ENCODE measurements around the gene NTN3.
A peak's percentile ranks its signal among the peaks of the same experiment; 100 is the strongest.
"Not testable (repeated sequence)": the region's sequence is repeated elsewhere in the genome, so short reads cannot be mapped to it uniquely, and the experiment has no call there.

NTN3 gene

DNA sequence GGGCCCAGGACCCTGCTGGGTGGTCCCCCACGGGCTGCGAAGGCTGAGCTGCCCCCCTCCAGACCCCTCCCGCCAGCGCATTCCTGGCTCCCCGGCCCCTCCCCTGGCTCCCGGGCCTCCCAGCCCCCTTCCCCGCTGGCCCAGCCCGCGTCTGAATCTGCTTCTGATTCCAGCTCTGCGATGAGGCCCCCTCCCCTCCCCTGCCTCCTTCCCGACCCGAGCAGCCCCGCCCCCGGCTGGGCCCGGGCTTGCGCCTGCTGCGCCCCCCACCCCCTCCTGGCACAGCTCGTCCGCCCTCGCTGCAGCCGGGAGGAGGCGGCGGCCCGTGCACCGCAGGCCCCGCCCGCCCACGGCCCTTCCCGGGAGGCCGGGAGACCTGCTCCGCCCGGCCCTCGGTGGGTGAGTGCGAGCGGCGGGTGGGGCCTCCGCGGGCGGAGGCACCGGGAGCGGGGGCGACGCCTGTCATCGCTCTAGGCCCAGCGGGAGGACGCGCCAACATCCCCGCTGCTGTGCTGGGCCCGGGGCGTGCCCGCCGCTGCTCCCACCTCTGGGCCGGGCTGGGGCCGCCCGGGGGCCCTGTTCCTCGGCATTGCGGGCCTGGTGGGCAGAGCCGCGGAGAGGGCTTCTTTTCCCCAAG is at the start of gene NTN3:
Gene NTN3 (plus strand): TSS at position 282 of the 637 bp plus-strand sequence. CDS start 405 bp downstream, outside the sequence.
- DNase-seq, result peak; percentile 96

- peak; percentile 33 for DNase-seq
Observed at GRCh38 chr16:2422123-2422867, 48.8 kb upstream of the NTN3 start.

DNA sequence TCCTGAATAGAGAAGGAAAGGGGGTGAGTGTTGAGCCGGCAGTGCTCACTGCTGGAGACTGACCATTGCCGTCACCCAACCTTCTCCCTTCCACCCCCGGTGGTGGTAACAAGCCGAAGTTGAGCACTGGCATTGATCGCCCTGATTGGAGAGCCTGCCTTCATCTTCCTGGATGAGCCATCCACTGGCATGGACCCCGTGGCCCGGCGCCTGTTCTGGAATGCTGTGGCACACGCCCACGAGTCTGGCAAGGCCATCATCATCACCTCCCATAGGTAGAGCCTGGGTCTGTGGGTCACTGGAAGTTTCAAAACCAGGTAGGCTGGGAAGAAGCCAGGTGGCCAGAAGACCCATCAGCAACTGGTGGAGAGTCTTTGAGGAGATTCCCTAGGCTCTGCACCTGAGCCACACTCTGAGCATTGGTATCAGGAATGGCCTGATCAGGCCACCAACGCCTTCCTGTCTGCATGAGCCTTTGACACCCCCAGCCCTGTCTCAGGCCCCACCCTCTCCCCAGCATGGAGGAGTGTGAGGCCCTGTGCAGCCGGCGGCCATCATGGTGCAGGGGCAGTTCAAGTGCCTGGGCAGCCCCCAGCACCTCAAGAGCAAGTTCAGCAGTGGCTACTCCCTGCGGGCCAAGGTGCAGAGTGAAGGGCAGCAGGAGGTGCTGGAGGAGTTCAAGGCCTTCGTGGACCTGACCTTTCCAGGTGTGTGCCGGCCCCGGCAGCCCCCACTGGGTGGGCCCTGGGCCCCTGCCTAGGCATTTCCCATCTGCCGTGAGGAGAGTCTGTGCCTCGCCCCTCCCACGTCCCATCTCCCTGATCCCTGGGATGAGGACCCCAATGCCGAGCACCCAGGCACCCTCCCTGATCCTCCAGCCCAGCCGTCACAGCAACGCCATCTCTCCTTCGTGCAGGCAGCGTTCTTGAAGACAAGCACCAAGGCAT is 46.8 kb upstream of the NTN3 start:
- no peak for DNase-seq

- DNase-seq, result peak; percentile 11
Observed at GRCh38 chr16:2425008-2425518, 46.0 kb upstream of the NTN3 start.

GRCh38 chr16:2425825-2426430 is 45.2 kb upstream of the NTN3 start:
- DNase-seq, result no peak

DNA sequence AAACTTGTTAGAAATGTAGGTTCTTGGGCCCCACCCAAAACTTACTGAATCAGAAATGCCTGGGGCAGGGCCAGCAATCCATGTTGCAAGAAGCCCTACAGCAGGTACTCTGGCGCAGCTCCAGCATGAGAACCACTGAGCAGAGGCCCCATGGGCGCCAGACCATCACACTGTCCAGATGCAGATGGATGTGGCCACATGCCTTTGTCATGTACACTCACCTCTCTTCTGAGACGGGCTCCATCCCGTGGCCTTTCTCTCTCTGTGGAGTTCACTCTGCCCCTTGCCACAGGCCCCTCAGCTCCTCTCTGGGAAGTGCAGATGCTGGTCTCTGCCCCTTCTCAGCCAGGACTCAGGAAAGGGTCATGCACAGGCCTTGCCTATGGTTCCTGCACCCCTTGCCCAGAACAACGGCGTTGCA is 44.1 kb upstream of the NTN3 start:
- DNase-seq, result no peak

DNA sequence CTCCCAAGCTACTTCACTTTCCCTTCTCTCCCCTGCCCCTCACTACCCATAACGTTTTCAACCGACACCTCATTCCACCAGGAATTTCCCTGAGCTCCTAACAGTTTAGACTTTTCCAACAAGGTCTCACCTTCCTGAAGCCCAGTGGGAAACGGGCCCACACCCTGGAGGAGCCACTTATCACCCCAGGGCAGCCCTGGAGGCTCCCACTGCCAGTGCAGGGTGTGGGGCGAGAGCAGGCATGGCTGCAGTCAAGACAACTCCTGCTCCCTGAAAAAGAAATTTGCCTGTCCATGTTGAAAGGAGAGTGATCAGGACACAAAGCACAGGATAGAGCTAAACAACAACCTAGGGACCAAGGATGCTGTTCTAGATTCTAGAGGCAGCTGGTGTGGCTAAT is 43.6 kb upstream of the NTN3 start:
- DNase-seq, result no peak

DNA sequence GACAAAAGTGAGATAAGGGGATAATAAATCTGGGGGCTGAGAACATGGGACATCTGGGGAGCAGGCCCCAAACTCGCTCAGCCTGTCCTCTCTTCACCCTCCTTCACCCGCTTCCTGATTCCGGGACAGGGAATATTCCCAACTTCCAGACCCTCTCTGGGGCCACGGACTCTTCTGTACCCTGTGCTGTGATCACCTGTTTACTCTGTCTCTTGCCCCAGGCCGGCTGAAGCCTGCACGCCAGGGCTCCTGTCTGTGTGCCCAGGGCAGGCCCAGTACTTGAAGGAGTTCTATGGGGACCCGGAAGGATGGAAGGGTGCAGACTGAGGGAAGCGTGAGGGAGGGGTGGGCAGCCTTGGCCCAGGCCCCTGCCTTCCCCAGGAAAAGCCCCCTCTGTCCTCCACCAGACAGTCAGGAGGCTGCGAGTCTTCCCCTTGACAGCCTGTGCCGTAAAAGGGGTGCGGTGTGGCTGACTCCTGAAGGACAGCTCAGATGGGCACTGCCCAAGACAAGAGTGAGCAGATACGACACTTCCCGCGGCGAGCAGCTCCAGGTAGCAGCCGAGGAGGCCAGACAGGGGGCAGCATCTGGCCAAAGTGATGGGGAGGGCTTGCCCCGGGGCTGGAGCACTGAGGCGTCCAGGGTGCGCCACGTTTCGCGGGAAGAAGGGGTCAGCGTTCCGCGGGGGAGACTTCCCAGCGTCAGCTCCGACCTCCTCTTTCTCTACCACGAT is 42.9 kb upstream of the NTN3 start:
- peak; percentile 79 for DNase-seq

DNA sequence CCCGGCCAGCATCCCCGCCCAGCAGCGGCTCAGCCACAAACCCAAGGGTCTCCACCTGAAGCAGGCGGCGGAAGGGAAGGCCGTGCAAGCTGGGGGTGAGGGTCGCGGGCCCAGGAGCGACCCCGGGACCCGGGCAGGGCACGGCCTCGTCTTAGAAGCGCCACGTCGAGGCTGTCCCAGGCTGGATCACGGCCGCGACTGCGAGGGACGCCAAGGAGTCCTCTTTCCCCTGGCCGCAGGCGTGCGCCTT is 42.4 kb upstream of the NTN3 start:
- no peak for DNase-seq

DNA sequence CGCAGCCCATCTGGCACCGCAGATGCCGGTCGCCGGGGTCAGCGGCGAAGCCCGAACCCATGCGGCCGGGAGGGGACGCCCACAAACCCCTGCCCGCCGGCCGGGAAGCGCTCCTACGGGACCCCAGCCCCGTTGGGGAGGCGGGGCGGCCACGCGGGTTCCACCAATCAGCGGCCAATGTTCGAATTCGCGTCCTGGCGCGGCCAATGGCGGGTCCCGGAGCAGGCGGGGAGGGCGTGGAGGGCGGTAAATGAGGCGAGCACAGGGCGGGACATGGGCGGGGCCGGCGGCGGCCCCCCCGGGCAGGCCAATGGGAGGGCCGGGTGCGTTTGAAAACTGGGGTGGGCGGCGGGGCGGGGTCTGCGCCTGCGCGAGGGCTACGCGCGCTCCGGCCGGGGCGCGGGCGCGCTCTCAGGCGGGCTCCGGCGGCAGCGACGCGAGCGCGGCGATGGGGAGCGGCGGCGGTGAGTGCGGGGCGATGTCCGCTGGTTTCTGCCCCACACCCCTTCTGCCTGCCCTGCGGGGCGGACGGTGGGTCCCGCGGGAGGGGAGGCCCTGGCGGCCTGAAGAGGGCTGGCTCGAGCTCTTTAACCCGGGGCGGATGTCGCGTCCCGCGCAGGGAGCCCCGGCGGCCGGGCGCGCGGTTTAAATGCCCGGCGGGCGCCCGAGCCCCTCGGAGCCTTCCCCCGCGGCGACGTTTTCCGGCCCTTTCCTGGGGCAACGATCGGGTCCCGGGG is 41.9 kb upstream of the NTN3 start, which contains the start of gene CCNF:
Gene CCNF (plus strand): TSS at position 414 of the 737 bp plus-strand sequence. CDS start 35 bp downstream, at position 449.
- peak; percentile 99 for DNase-seq

- peak; percentile 57 for DNase-seq
Observed at GRCh38 chr16:2429771-2430663, 41.1 kb upstream of the NTN3 start.

GRCh38 chr16:2432286-2432685 is 38.8 kb upstream of the NTN3 start:
- DNase-seq, result no peak

GRCh38 chr16:2432801-2433505 is 38.1 kb upstream of the NTN3 start:
- no peak for DNase-seq

GRCh38 chr16:2435236-2435635 is 35.9 kb upstream of the NTN3 start:
- not testable (repeated sequence) for DNase-seq

- no peak for DNase-seq
Observed at GRCh38 chr16:2436110-2436509, 35.0 kb upstream of the NTN3 start.

DNA sequence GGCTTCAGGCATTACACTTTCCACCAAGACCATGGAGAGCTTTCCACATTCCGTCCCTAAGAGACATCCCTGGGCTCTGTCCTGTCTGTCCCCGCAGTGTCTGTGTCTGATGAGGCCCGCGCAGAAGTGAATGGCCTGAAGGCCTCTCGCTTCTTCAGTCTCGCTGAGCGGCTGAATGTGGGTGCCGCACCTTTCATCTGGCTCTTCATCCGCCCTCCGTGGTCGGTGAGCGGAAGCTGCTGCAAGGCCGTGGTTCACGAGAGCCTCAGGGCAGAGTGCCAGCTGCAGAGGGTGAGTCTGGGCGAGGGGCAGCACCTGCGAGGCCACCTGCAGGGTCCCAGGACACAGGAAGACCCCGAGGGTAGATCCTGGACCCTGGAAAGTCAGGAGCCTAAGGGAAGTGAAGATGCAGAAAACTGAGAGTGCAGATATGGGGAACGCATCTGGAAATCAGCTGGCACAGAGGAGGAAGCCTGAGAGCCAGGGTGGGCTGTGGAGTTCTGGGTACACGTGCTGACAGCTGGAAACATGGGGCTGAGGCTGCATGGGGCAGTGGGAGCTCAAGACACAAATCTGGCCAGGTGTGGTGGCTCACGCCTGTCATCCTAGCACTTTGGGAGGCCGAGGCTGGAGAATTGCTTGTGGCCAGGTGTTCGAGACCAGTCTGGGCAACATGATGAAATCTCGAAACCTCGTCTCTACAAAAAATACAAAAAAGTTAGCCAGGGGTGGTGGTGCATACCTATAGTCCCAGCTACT is 33.9 kb upstream of the NTN3 start:
- DNase-seq, result no peak

DNA sequence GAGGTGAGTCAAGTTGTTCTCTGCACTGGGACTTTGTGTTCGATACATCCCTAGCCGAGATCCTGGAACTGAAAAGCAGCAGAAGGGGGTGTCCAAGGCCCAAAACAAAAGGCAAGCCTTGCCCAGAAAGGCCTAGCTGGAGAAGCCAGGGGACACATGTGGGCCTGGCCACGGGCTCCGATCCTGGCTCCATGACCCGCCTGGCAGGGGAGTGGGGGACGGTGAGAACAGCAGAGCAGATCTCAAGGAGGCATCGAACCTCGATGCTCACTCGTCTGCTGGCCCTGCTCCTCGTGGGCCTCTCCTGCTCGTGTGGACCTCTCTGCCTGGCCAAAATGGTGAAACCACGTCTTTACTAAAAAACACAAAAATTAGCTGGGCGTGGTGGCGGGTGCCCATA is 33.0 kb upstream of the NTN3 start:
- no peak for DNase-seq

DNA sequence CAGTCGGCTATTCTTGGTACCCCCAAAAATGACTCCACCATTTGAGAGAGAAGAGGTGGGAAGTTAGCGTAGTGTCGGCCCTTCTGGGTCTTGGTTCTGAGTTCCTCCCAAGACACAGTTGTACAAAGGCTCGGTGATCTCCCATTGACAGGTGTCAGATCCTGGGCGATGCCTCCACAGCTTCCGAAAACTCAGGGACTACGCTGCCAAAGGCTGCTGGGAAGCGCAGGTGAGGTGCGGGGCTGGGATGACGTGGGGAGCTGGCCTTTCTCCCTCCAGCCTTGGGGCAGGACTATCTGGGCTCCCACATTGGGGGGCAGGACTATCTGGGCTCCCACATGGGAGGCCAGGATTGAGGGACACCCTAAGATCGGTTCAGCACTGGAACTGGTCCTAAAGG is 31.5 kb upstream of the NTN3 start:
- no peak for DNase-seq

All from NCI-H69 (cell line).